Activated CD8-positive, alpha-beta T cell treated with anti-CD3 and anti-CD28 coated beads, Interleukin-2, amount 10 ng/mL, durations not matched to agents 7 days and 5 days (primary cell): Measurements from ENCODE around the gene RANGAP1. TPM values are rescaled to one million over a fixed set of nuclear protein-coding genes. Genes with fewer than 3 reads are reported as not detected.

Experiments used
- ATAC-seq: fragments of 150-1000 bp; cut with Tn5 transposase; one replicate; pipeline ENCODE4 v1.10.0; 2021; ENCODE audit warnings: moderate library complexity
- CTCF ChIA-PET: fragments of 350-600 bp; sonication (Branson Sonifier 250); formaldehyde crosslinking; loops from one replicate; lab custom pipeline; 2021; ENCODE audit warnings: antibody characterized with exemption; lab: Charles Lee
- POLR2A ChIA-PET: fragments of 350-600 bp; sonication (Branson Sonifier 250); formaldehyde crosslinking; loops from one replicate; lab custom pipeline; 2021; ENCODE audit warnings: antibody characterized with exemption; lab: Charles Lee
- DNase-seq: peaks from one replicate; pipeline ENCODE4 v3.0.0-alpha.2; 2020
- H3K27ac Mint-ChIP-seq: one replicate; pipeline ENCODE4 v1.8.0; 2021; ENCODE audit warnings: mild to moderate bottlenecking, mixed read lengths
- H3K27me3 Mint-ChIP-seq: one replicate; pipeline ENCODE4 v1.8.0; 2021; ENCODE audit warnings: low read depth, mixed read lengths
- H3K36me3 Mint-ChIP-seq: one replicate; pipeline ENCODE4 v1.8.0; 2021; ENCODE audit warnings: low read depth, mixed read lengths
- H3K4me1 Mint-ChIP-seq: one replicate; pipeline ENCODE4 v1.8.0; 2021; ENCODE audit warnings: low read depth, mixed read lengths
- H3K4me3 Mint-ChIP-seq: one replicate; pipeline ENCODE4 v1.8.0; 2021; ENCODE audit warnings: mild to moderate bottlenecking, mixed read lengths
- H3K9me3 Mint-ChIP-seq: one replicate; pipeline ENCODE4 v1.8.0; 2022; ENCODE audit warnings: mixed read lengths; ENCODE audit not compliant: insufficient read depth
- total RNA-seq, 2 experiments: library from RNA; stranded (reverse); gene quantifications; one replicate each; pipeline ENCODE4 v1.2.3, GENCODE V29; 2021

The RANGAP1 gene
- total RNA-seq, 2 experiments from 2014 or later: 123 to 125 TPM

- H3K9me3 Mint-ChIP-seq: no peaks in the 10 kb centered on the region
- no peaks in the 10 kb centered on the region for H3K27me3 Mint-ChIP-seq
- ChIA-PET CTCF (interaction anchor here (1.7 kb wide), 1 partner anchor 11 kb away, joined by 9 read pairs; no protein-coding TSS in a partner anchor), POLR2A (no interaction called here)
- ATAC-seq (no peak), DNase-seq (no peak)
- peaks cover 28% of the 10 kb centered on the region for H3K36me3 Mint-ChIP-seq
- H3K4me1 Mint-ChIP-seq: no peaks in the 10 kb centered on the region
- no peak overlapping the region for H3K4me3 Mint-ChIP-seq
- no peak overlapping the region for H3K27ac Mint-ChIP-seq
Measured at GRCh38 chr22:41226723-41227655, 59.0 kb downstream of the RANGAP1 start.

GRCh38 chr22:41223535-41223934 lies 62.5 kb downstream of the RANGAP1 start:
- Mint-ChIP-seq H3K27me3 (no peaks in the 10 kb centered on the region), H3K4me1 (peaks cover 2% of the 10 kb centered on the region), H3K36me3 (peaks cover 40% of the 10 kb centered on the region), H3K9me3 (no peaks in the 10 kb centered on the region), H3K4me3 (no peak overlapping the region), H3K27ac (no peak overlapping the region)
- no peak for DNase-seq
- ChIA-PET CTCF (interaction anchor here (1.9 kb wide), 1 partner anchor 14 kb away, joined by 5 read pairs; no protein-coding TSS in a partner anchor), POLR2A (interaction anchor here (0.5 kb wide), 1 partner anchor 16 kb away, joined by 6 read pairs; no protein-coding TSS in a partner anchor)
- ATAC-seq: no peak

GRCh38 chr22:41222846-41223507 lies 63.0 kb downstream of the RANGAP1 start:
- ChIA-PET POLR2A (no interaction called here), CTCF (interaction anchor here (1.9 kb wide), 1 partner anchor 14 kb away, joined by 5 read pairs; no protein-coding TSS in a partner anchor)
- Mint-ChIP-seq H3K4me3 (no peak overlapping the region), H3K27me3 (no peaks in the 10 kb centered on the region), H3K4me1 (peaks cover 5% of the 10 kb centered on the region), H3K36me3 (peaks cover 38% of the 10 kb centered on the region), H3K27ac (peak overlapping the region; percentile 34), H3K9me3 (no peaks in the 10 kb centered on the region)
- ATAC-seq (no peak), DNase-seq (no peak)

GRCh38 chr22:41217553-41218157 lies 68.3 kb downstream of the RANGAP1 start:
- Mint-ChIP-seq H3K4me3 (peak overlapping the region; percentile 65), H3K9me3 (no peaks in the 10 kb centered on the region), H3K27me3 (no peaks in the 10 kb centered on the region), H3K27ac (peak overlapping the region; percentile 82), H3K4me1 (peaks cover 31% of the 10 kb centered on the region), H3K36me3 (peaks cover 46% of the 10 kb centered on the region)
- peak; percentile 93 for ATAC-seq
- POLR2A ChIA-PET: interaction anchor here (1.1 kb wide), 1 partner anchor 260 kb away, joined by 3 read pairs; no protein-coding TSS in a partner anchor
- DNase-seq: peak; percentile 67
- CTCF ChIA-PET: interaction anchor here (1.9 to 6.0 kb wide), 2 partner anchors 19 to 295 kb away, joined by 9 to 38 read pairs; no protein-coding TSS in a partner anchor

GRCh38 chr22:41216984-41217383 lies 69.0 kb downstream of the RANGAP1 start:
- Mint-ChIP-seq H3K4me3 (no peak overlapping the region), H3K36me3 (peaks cover 48% of the 10 kb centered on the region), H3K4me1 (peaks cover 31% of the 10 kb centered on the region), H3K27me3 (no peaks in the 10 kb centered on the region), H3K27ac (peak overlapping the region; percentile 82), H3K9me3 (no peaks in the 10 kb centered on the region)
- DNase-seq (no peak), ATAC-seq (peak; percentile 6)
- CTCF ChIA-PET: interaction anchor here (0.9 to 6.0 kb wide), 3 partner anchors 20 to 294 kb away, joined by 3 to 38 read pairs (median 9); no protein-coding TSS in a partner anchor
- POLR2A ChIA-PET: interaction anchor here (0.9 to 1.1 kb wide), 2 partner anchors 10 to 260 kb away, joined by 3 read pairs; no protein-coding TSS in a partner anchor

- POLR2A ChIA-PET: no interaction called here
- H3K9me3 Mint-ChIP-seq: no peaks in the 10 kb centered on the region
- CTCF ChIA-PET: interaction anchor here (0.9 to 6.0 kb wide), 2 partner anchors 20 to 21 kb away, joined by 3 to 38 read pairs; no protein-coding TSS in a partner anchor
Measured at GRCh38 chr22:41215926-41216325, 70.1 kb downstream of the RANGAP1 start.

GRCh38 chr22:41215409-41215808 lies 70.6 kb downstream of the RANGAP1 start:
- ATAC-seq: no peak
- no peak for DNase-seq
- POLR2A ChIA-PET: no interaction called here
- Mint-ChIP-seq H3K4me3 (no peak overlapping the region), H3K27me3 (no peaks in the 10 kb centered on the region), H3K27ac (no peak overlapping the region), H3K4me1 (peaks cover 31% of the 10 kb centered on the region), H3K9me3 (no peaks in the 10 kb centered on the region), H3K36me3 (peaks cover 45% of the 10 kb centered on the region)
- CTCF ChIA-PET: interaction anchor here (6.0 kb wide), 1 partner anchor 22 kb away, joined by 38 read pairs; no protein-coding TSS in a partner anchor

More at GRCh38 chr22:41215926-41216325, 70.1 kb downstream of the RANGAP1 start:
- Mint-ChIP-seq H3K27me3 (no peaks in the 10 kb centered on the region), H3K4me3 (no peak overlapping the region), H3K27ac (peak overlapping the region; percentile 37), H3K36me3 (peaks cover 42% of the 10 kb centered on the region), H3K4me1 (peaks cover 31% of the 10 kb centered on the region)
- no peak for DNase-seq
- no peak for ATAC-seq

GRCh38 chr22:41206719-41207118 lies 79.3 kb downstream of the RANGAP1 start:
- no peak for ATAC-seq
- CTCF ChIA-PET: interaction anchor here (0.9 to 1.8 kb wide), 3 partner anchors 17 to 284 kb away, joined by 3 to 5 read pairs (median 3); no protein-coding TSS in a partner anchor
- H3K27ac Mint-ChIP-seq: peak overlapping the region; percentile 39

GRCh38 chr22:41204992-41205900 lies 80.7 kb downstream of the RANGAP1 start, which contains the start of gene L3MBTL2:
Gene L3MBTL2 (plus strand): TSS chr22:41205312. CDS start chr22:41205363, 51 bp downstream.
- no peaks in the 10 kb centered on the region for H3K9me3 Mint-ChIP-seq
- H3K4me1 Mint-ChIP-seq: peaks cover 23% of the 10 kb centered on the region
- H3K36me3 Mint-ChIP-seq: peaks cover 14% of the 10 kb centered on the region
- H3K27me3 Mint-ChIP-seq: peaks cover 17% of the 10 kb centered on the region
- H3K4me3 Mint-ChIP-seq: peak within 1 kb of the TSS; percentile 94
- peak; percentile 100 for ATAC-seq
- ChIA-PET POLR2A (no interaction called here), CTCF (no interaction called here)
- peak within 1 kb of the TSS; percentile 96 for H3K27ac Mint-ChIP-seq
- DNase-seq: peak; percentile 100

More at GRCh38 chr22:41206719-41207118, 79.3 kb downstream of the RANGAP1 start:
- no peak for DNase-seq
- peaks cover 18% of the 10 kb centered on the region for H3K36me3 Mint-ChIP-seq
- peak overlapping the region; percentile 45 for H3K4me3 Mint-ChIP-seq
- H3K9me3 Mint-ChIP-seq: no peaks in the 10 kb centered on the region
- H3K27me3 Mint-ChIP-seq: peaks cover 11% of the 10 kb centered on the region
- H3K4me1 Mint-ChIP-seq: peaks cover 23% of the 10 kb centered on the region
- POLR2A ChIA-PET: no interaction called here

GRCh38 chr22:41204066-41204465 lies 81.9 kb downstream of the RANGAP1 start:
- Mint-ChIP-seq H3K27ac (peak overlapping the region; percentile 13), H3K4me3 (no peak overlapping the region), H3K9me3 (no peaks in the 10 kb centered on the region), H3K36me3 (peaks cover 9% of the 10 kb centered on the region), H3K27me3 (peaks cover 20% of the 10 kb centered on the region), H3K4me1 (peaks cover 18% of the 10 kb centered on the region)
- ChIA-PET POLR2A (no interaction called here), CTCF (no interaction called here)
- ATAC-seq (no peak), DNase-seq (no peak)
